A549 (cell line): ENCODE data around the gene WDR77. TPM values are rescaled to one million over a fixed set of nuclear protein-coding genes. Genes with fewer than 3 reads are reported as not detected.

ENCODE experiments used
- ATAC-seq, 2 experiments: fragments of 200-7000 bp in 1 of 2; fragments of >200 bp in 1 of 2; cut with Nextera tagmentation in 1 of 2; cut with Tn5 transposase in 1 of 2; 3 replicates each; pipeline versions ENCODE4 v1.8.0 to v1.9.1; 2018 to 2020; ENCODE audit warnings: mild to moderate bottlenecking in 1 of 2, moderate library complexity in 1 of 2
- CTCF ChIA-PET: fragments of 300-600 bp; sonication (Branson Sonifier 250); formaldehyde crosslinking; extraction: SDS; loops from one replicate; lab custom pipeline; 2021; ENCODE audit warnings: antibody characterized with exemption, inconsistent platforms; lab: Yijun Ruan, JAX
- POLR2A ChIA-PET: fragments of 350-600 bp; formaldehyde crosslinking; extraction: SDS; loops from one replicate; lab custom pipeline; 2021; ENCODE audit warnings: antibody characterized with exemption, inconsistent platforms; lab: Yijun Ruan, JAX
- DNase-seq, 2 experiments: peaks; one replicate each; pipeline versions ENCODE4 v3.0.0 to v3.0.0-alpha.2; 2011 to 2016; ENCODE audit warnings: low read depth in 1 of 2, low spot score in 1 of 2
- FAIRE-seq: peaks from 2 replicates; lab custom pipeline; 2011; peaks lifted over from hg19 to GRCh38; lab: Jason Lieb, UNC
- H3K27ac ChIP-seq, 2 experiments: fragments of >200 bp; sonication (Bioruptor Twin); formaldehyde crosslinking; 3 replicates each; pipeline ENCODE4 v1.5.1; 2016 to 2017
- H3K4me1 ChIP-seq: fragments of >200 bp; sonication (Bioruptor Twin); formaldehyde crosslinking; 3 replicates; pipeline ENCODE4 v1.6.1; 2016
- H3K4me2 ChIP-seq: fragments of >200 bp; sonication (Bioruptor Twin); formaldehyde crosslinking; 3 replicates; pipeline ENCODE4 v1.6.1; 2016
- H3K4me3 ChIP-seq: fragments of >200 bp; sonication (Bioruptor Twin); formaldehyde crosslinking; 3 replicates; pipeline ENCODE4 v1.5.1; 2016
- H3K9me3 ChIP-seq: fragments of >200 bp; sonication (Bioruptor Twin); formaldehyde crosslinking; 3 replicates; pipeline ENCODE4 v1.6.1; 2016
- CBX2 ChIP-seq: fragments of 200-600 bp; sonication (generic); IDR thresholded peaks from 2 replicates; pipeline ENCODE4 v1.6.1; 2016; ENCODE audit warnings: low read depth, mild to moderate bottlenecking, borderline replicate concordance
- CHD2 ChIP-seq: fragments of 150-350 bp; IDR thresholded peaks from 2 replicates; pipeline ENCODE4 v1.6.1; 2014; ENCODE audit warnings: low read length; ENCODE audit not compliant: partially characterized antibody
- EHF ChIP-seq: fragments of 250-450 bp; sonication (Bioruptor Pico); IDR thresholded peaks from 2 replicates; pipeline ENCODE4 v1.5.0; 2020; ENCODE audit warnings: mild to moderate bottlenecking
- ESRRA ChIP-seq: fragments of 150-350 bp; IDR thresholded peaks from 2 replicates; pipeline ENCODE4 v1.6.1; 2014; ENCODE audit warnings: mild to moderate bottlenecking, low read length, borderline replicate concordance
- FOSB ChIP-seq: fragments of 250-450 bp; sonication (Bioruptor Pico); IDR thresholded peaks from 2 replicates; pipeline ENCODE4 v1.5.0; 2020; ENCODE audit warnings: mild to moderate bottlenecking, moderate library complexity
- FOXS1 ChIP-seq: fragments of 250-450 bp; sonication (Bioruptor Pico); IDR thresholded peaks from 2 replicates; pipeline ENCODE4 v1.5.0; 2020; ENCODE audit warnings: mild to moderate bottlenecking, moderate library complexity
- HDAC2 ChIP-seq: fragments of 200-600 bp; sonication (generic); IDR thresholded peaks from 2 replicates; pipeline ENCODE4 v1.6.1; 2016
- HEYL ChIP-seq: fragments of 250-450 bp; sonication (Bioruptor Pico); IDR thresholded peaks from 2 replicates; pipeline ENCODE4 v1.8.0; 2021; ENCODE audit warnings: mild to moderate bottlenecking, moderate library complexity
- KDM1A ChIP-seq: fragments of 200-600 bp; sonication (generic); IDR thresholded peaks from 2 replicates; pipeline ENCODE4 v1.6.1; 2016; ENCODE audit warnings: low read depth, mild to moderate bottlenecking
- NPAS2 ChIP-seq: fragments of 250-450 bp; sonication (Bioruptor Pico); IDR thresholded peaks from 2 replicates; pipeline ENCODE4 v1.8.0; 2022; ENCODE audit warnings: mild to moderate bottlenecking, moderate library complexity, borderline replicate concordance
- NR3C1 ChIP-seq: fragments of >200 bp; sonication (Bioruptor Twin); formaldehyde crosslinking; IDR thresholded peaks from 3 replicates; pipeline ENCODE4 v1.6.1; 2017
- POLR2A ChIP-seq: IDR thresholded peaks from 2 replicates; pipeline ENCODE4 v1.6.1; 2012; ENCODE audit warnings: mild to moderate bottlenecking, low read length
- RAD21 ChIP-seq, 2 experiments: fragments of >200 bp in 1 of 2; sonication (Bioruptor Twin) in 1 of 2; formaldehyde crosslinking in 1 of 2; IDR thresholded peaks in 1 of 2; conservative IDR thresholded peaks in 1 of 2; 2 replicates in 1 of 2; 3 replicates in 1 of 2; pipeline ENCODE4 v1.6.1; 2012 to 2018; ENCODE audit warnings: inconsistent platforms in 1 of 2
- TFCP2L1 ChIP-seq: fragments of 250-450 bp; sonication (Bioruptor Pico); IDR thresholded peaks from 2 replicates; pipeline ENCODE4 v1.5.0; 2021; ENCODE audit warnings: mild to moderate bottlenecking
- ZSCAN20 ChIP-seq: fragments of 250-450 bp; sonication (Bioruptor Pico); IDR thresholded peaks from 2 replicates; pipeline ENCODE4 v1.8.0; 2022; ENCODE audit warnings: mild to moderate bottlenecking, moderate library complexity
- WGBS: methylation state at CpG from one replicate; pipeline ENCODE4 v1.1.6; 2017; ENCODE audit errors: missing lambda C conversion rate; 5-methylcytosine and 5-hydroxymethylcytosine counted together
- polyA plus RNA-seq, 4 experiments: library from polyadenylated mRNA; depleted of rRNA in 3 of 4; stranded (reverse); fragments of >200 nt; fragmentation: RNase III in 1 of 4; extraction: RNeasy Plus Mini Kit Qiagen cat#74134 plus additional on column Dnase treatment in 1 of 4; gene quantifications; 2 replicates in 3 of 4; 3 replicates in 1 of 4; pipeline ENCODE4 v1.2.3, GENCODE V29; 2011 to 2017
- TF ChIP-seq, protein P1 (sequence below): IDR thresholded peaks from 2 replicates; pipeline ENCODE4 v1.6.1; 2012
- TF ChIP-seq, protein P2 (sequence below): fragments of >200 bp; sonication (Bioruptor Twin); formaldehyde crosslinking; IDR thresholded peaks from 3 replicates; pipeline ENCODE4 v1.6.1; 2016
- TF ChIP-seq, protein P3 (sequence below): fragments of >200 bp; sonication (Bioruptor Twin); formaldehyde crosslinking; IDR thresholded peaks from 2 replicates; pipeline ENCODE4 v1.6.1; 2016
- TF ChIP-seq, protein P4 (sequence below): fragments of 150-350 bp; IDR thresholded peaks from 2 replicates; pipeline ENCODE4 v1.6.1; 2014; ENCODE audit warnings: low read depth, mild to moderate bottlenecking, low read length

The WDR77 gene
- polyA plus RNA-seq, 2 of the 4 experiments (the other 2 are of a cell fraction): 53.0 to 122 TPM

DNA sequence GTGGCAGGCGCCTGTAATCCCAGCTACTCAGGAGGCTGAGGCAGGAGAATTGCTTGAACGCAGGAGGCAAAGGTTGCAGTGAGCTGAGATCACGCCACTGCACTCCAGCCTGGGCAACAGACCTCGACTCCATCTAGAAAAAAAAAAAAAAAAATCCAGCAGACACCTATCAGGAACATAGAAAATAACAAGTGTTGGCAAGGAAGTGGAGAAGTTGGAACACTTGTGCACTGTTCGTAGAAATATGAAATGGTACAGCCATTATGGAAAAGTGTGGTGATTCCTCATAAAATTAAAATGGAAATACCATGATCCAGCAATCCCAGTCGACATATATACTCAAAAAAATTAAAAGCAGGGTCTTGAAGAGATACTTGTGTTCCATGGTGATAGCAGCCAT is 12.7 kb upstream of the WDR77 start (continued):
- no peak for TF ChIP-seq ZSCAN20 (CRISPR knock-in tag)
- TF ChIP-seq, all 56 proteins: peak for 0

DNA sequence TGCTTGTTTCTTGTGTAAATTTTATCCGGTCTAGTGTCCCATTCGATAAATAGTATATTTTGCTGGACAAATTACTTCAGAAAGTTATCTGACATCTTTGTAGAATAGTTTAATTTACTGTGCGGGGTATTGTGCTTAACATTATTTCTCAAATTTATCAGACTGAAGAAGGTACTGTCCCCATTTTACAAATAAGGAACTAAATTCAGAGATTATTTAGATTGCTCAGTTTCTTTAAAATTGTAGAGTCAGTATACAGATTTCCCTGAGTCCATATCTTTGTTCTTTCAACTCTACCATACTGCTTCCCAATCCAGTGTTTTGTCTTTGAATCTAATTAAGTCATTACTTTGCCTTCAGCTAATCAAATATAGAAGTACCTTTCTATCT is 6.6 kb upstream of the WDR77 start:
- Histone ChIP-seq H3K4me1 (peaks cover 5% of the 10 kb centered on the region; the same call in 2 of the 3 replicates), H3K4me3 (no peak overlapping the region)
- no peak for DNase-seq
- no peak for FAIRE-seq
- 93% methylated on average over 3 of the region's 3 CpGs for WGBS
- no peak for ATAC-seq
- CTCF ChIA-PET: no interaction called here
- no peak for TF ChIP-seq HDAC2
- no peak for TF ChIP-seq CBX2
- TF ChIP-seq RAD21 (conservative IDR thresholded peaks at IDR 0.05 in 1 of 2, IDR thresholded peaks at IDR 0.05 in 1 of 2): no peak
- TF ChIP-seq NPAS2: no peak
- TF ChIP-seq, protein P1, sequence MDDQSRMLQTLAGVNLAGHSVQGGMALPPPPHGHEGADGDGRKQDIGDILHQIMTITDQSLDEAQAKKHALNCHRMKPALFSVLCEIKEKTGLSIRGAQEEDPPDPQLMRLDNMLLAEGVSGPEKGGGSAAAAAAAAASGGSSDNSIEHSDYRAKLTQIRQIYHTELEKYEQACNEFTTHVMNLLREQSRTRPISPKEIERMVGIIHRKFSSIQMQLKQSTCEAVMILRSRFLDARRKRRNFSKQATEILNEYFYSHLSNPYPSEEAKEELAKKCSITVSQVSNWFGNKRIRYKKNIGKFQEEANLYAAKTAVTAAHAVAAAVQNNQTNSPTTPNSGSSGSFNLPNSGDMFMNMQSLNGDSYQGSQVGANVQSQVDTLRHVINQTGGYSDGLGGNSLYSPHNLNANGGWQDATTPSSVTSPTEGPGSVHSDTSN: no peak
- TF ChIP-seq, all 56 proteins: peak for 0
- POLR2A ChIA-PET: no interaction called here
- Histone ChIP-seq H3K4me2 (no peak overlapping the region), H3K9me3 (no peaks in the 10 kb centered on the region), H3K27ac (no peak overlapping the region)

DNA sequence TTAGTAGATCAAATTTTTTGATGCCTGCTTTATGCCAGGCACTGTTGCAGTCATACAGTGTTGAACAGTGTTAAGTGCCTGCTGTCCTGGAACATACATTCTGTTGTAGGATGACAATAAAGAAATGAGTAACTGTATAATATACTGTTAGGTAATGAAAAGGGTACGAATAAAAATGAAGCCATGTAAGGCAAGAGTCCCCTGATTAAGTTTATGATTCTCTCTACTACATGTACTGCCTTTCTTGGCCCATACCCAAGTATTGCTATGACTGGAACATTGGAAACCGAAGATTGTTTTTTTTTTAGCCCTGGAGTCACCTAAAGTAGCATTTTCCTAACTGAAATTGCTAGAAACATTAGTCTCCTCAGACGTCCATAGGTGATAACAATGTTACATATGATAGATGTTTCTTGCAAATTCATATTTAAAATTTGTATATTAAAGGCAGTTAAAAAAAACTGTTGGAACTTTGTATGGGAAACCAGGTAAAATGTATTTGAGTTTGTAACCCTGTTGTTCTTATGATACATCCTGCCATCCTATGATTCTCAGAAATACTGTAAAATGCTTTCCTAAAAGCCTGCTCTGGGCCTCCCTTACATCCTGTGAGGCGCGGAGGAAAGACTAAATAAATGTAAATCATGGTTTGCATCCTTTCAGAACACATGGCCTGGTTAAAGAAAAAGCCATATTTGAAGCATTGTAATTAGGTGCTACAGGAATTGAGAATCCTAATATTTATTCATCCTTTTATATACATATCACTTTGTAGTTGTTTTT is 6.0 kb upstream of the WDR77 start:
- H3K4me3 ChIP-seq: no peak overlapping the region
- ATAC-seq (no peak), DNase-seq (no peak)
- POLR2A ChIA-PET: no interaction called here
- 79% methylated on average over 5 of the region's 5 CpGs for WGBS
- CTCF ChIA-PET: no interaction called here
- H3K4me2 ChIP-seq: no peak overlapping the region
- H3K4me1 ChIP-seq: peaks cover 10% of the 10 kb centered on the region; the same call in 2 of the 3 replicates
- no peak for TF ChIP-seq RAD21 (conservative IDR thresholded peaks at IDR 0.05 in 1 of 2, IDR thresholded peaks at IDR 0.05 in 1 of 2)
- TF ChIP-seq POLR2A: no peak
- TF ChIP-seq, protein P2, sequence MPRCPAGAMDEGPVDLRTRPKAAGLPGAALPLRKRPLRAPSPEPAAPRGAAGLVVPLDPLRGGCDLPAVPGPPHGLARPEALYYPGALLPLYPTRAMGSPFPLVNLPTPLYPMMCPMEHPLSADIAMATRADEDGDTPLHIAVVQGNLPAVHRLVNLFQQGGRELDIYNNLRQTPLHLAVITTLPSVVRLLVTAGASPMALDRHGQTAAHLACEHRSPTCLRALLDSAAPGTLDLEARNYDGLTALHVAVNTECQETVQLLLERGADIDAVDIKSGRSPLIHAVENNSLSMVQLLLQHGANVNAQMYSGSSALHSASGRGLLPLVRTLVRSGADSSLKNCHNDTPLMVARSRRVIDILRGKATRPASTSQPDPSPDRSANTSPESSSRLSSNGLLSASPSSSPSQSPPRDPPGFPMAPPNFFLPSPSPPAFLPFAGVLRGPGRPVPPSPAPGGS: no peak
- no peak for TF ChIP-seq NR3C1
- TF ChIP-seq, protein P3, sequence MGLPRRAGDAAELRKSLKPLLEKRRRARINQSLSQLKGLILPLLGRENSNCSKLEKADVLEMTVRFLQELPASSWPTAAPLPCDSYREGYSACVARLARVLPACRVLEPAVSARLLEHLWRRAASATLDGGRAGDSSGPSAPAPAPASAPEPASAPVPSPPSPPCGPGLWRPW: no peak
- TF ChIP-seq EHF: no peak
- no peak for TF ChIP-seq FOSB
- no peak for TF ChIP-seq HEYL (CRISPR knock-in tag)
- TF ChIP-seq TFCP2L1 (CRISPR knock-in tag): no peak
- TF ChIP-seq, protein P4, sequence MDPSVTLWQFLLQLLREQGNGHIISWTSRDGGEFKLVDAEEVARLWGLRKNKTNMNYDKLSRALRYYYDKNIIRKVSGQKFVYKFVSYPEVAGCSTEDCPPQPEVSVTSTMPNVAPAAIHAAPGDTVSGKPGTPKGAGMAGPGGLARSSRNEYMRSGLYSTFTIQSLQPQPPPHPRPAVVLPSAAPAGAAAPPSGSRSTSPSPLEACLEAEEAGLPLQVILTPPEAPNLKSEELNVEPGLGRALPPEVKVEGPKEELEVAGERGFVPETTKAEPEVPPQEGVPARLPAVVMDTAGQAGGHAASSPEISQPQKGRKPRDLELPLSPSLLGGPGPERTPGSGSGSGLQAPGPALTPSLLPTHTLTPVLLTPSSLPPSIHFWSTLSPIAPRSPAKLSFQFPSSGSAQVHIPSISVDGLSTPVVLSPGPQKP: no peak
- no peak for TF ChIP-seq FOXS1 (CRISPR knock-in tag)
- TF ChIP-seq KDM1A: no peak
- no peak for TF ChIP-seq ESRRA
- TF ChIP-seq HDAC2: no peak
- no peak for TF ChIP-seq CHD2
- TF ChIP-seq, all 56 proteins: peak for 0
- H3K27ac ChIP-seq: no peak overlapping the region
- H3K9me3 ChIP-seq: no peaks in the 10 kb centered on the region
- no peak for FAIRE-seq
